Erythroblast (primary cell): ENCODE data around the gene NLGN1.

Experiments
- GATA1 ChIP-seq: IDR thresholded peaks from 2 replicates; pipeline ENCODE4 v1.6.1; 2011; ENCODE audit warnings: low read depth, mild to moderate bottlenecking, control low read depth, low read length, moderate library complexity
- POLR2A ChIP-seq: IDR thresholded peaks from 2 replicates; pipeline ENCODE4 v1.6.1; 2011; ENCODE audit warnings: mild to moderate bottlenecking, low read length

- TF ChIP-seq POLR2A (no peak), GATA1 (no peak)
Measured at GRCh38 chr3:173897631-173898030, 500.1 kb downstream of the NLGN1 start.
